ENCODE measurements around the gene ADSS1.
A peak's percentile ranks its signal among the peaks of the same experiment; 100 is the strongest.

ADSS1 gene

GRCh38 chr14:104710071-104710735 lies 13.8 kb upstream of the ADSS1 start:
- no peak overlapping the region for H3K4me3 ChIP-seq

GRCh38 chr14:104712881-104713734 lies 10.9 kb upstream of the ADSS1 start:
- Histone ChIP-seq H3K4me3 (no peak overlapping the region), H3K27ac (no peak overlapping the region)

More at GRCh38 chr14:104710071-104710735, 13.8 kb upstream of the ADSS1 start:
- H3K27ac ChIP-seq: no peak overlapping the region

GRCh38 chr14:104714066-104714465 lies 10.0 kb upstream of the ADSS1 start:
- no peak overlapping the region for H3K27ac ChIP-seq
- H3K4me3 ChIP-seq: no peak overlapping the region

GRCh38 chr14:104714681-104715080 lies 9.3 kb upstream of the ADSS1 start:
- no peak overlapping the region for H3K27ac ChIP-seq
- no peak overlapping the region for H3K4me3 ChIP-seq

- Histone ChIP-seq H3K4me3 (no peak overlapping the region), H3K27ac (no peak overlapping the region)
These were observed 8.6 kb upstream of the ADSS1 start for GRCh38 chr14:104715416-104715815.

- H3K27ac ChIP-seq: no peak overlapping the region
- H3K4me3 ChIP-seq: no peak overlapping the region
These were observed 8.2 kb upstream of the ADSS1 start for GRCh38 chr14:104715871-104716270.

GRCh38 chr14:104717137-104717536 lies 6.9 kb upstream of the ADSS1 start:
- Histone ChIP-seq H3K4me3 (no peak overlapping the region), H3K27ac (no peak overlapping the region)

- no peak overlapping the region for H3K27ac ChIP-seq
- H3K4me3 ChIP-seq: no peak overlapping the region
These were observed 6.4 kb upstream of the ADSS1 start for GRCh38 chr14:104717646-104718045.

- no peak overlapping the region for H3K27ac ChIP-seq
- no peak overlapping the region for H3K4me3 ChIP-seq
These were observed 5.9 kb upstream of the ADSS1 start for GRCh38 chr14:104718147-104718546.

- Histone ChIP-seq H3K4me3 (no peak overlapping the region), H3K27ac (no peak overlapping the region)
These were observed 5.2 kb upstream of the ADSS1 start for GRCh38 chr14:104718871-104719270.

GRCh38 chr14:104719343-104719742 lies 4.7 kb upstream of the ADSS1 start:
- no peak overlapping the region for H3K4me3 ChIP-seq
- H3K27ac ChIP-seq: no peak overlapping the region

- Histone ChIP-seq H3K4me3 (no peak overlapping the region), H3K27ac (peak overlapping the region in 1 of 21 experiments; percentile 10)
These were observed 2.3 kb upstream of the ADSS1 start for GRCh38 chr14:104721505-104722431.

- Histone ChIP-seq H3K4me3 (peak overlapping the region in 4 of 7 experiments; percentile 58 to 70 (median 63)), H3K27ac (peak overlapping the region in 3 of 21 experiments; percentile 2 to 77 (median 13))
These were observed 935 bp upstream of the ADSS1 start for GRCh38 chr14:104722938-104723650.

GRCh38 chr14:104724407-104724980 lies 465 bp downstream of the ADSS1 start:
- H3K27ac ChIP-seq: peak overlapping the region in 14 of 21 experiments; percentile 22 to 77 (median 52)
- H3K4me3 ChIP-seq: peak overlapping the region; percentile 50 to 70 (median 59)

GRCh38 chr14:104724981-104725771 lies 1.1 kb downstream of the ADSS1 start:
- peak overlapping the region in 5 of 7 experiments; percentile 52 to 70 (median 59) for H3K4me3 ChIP-seq
- peak overlapping the region in 3 of 21 experiments; percentile 52 to 70 (median 54) for H3K27ac ChIP-seq

- no peak overlapping the region for H3K4me3 ChIP-seq
- H3K27ac ChIP-seq: no peak overlapping the region
These were observed 1.9 kb downstream of the ADSS1 start for GRCh38 chr14:104725772-104726548.
